GM19463 (cell line): ENCODE measurements around the gene IPO8.
"Not testable (repeated sequence)": the region's sequence is repeated elsewhere in the genome, so short reads cannot be mapped to it uniquely, and the experiment has no call there.

Experiments used
- ATAC-seq: cut with Tn5 transposase; IDR thresholded peaks from one replicate; pipeline ENCODE4 v1.9.1; 2021; ENCODE audit warnings: mild to moderate bottlenecking, moderate library complexity; ENCODE audit not compliant: unreplicated experiment

IPO8 gene

DNA sequence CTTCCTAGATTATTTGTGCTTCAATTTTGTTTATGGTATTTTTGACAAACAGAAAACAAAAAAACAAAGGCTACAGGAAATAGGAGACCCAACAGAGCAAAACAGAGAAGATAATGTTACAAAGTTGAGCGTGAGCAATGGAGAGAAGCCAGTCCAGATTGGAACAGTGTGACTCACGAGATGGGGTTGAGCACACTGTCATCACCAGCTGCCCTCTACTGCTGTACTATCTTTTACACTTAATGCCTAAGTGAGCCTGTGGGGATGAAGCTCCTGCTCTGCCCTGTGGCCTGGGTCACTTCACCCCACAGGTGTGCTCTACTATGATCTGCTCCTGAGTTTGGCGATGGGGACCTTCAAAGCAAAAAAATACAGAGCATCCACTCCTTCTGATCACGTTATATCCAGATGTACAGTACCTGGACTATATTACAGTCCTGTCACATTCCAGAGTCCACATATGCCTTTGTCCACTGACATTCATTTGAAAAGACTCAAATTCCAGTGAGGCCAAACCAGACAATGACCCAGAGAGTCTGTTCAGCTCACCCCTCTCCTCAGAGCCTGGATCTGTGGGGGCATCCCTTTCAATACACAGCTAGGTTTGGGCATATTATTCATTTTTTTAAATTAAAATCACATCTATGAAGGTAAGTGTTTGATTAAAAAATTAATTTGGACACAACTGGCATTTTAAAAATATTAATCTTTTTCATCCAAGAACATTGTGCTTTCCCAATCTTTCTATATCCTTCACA, 4.4 kb downstream of the IPO8 start:
- no peak for ATAC-seq

DNA sequence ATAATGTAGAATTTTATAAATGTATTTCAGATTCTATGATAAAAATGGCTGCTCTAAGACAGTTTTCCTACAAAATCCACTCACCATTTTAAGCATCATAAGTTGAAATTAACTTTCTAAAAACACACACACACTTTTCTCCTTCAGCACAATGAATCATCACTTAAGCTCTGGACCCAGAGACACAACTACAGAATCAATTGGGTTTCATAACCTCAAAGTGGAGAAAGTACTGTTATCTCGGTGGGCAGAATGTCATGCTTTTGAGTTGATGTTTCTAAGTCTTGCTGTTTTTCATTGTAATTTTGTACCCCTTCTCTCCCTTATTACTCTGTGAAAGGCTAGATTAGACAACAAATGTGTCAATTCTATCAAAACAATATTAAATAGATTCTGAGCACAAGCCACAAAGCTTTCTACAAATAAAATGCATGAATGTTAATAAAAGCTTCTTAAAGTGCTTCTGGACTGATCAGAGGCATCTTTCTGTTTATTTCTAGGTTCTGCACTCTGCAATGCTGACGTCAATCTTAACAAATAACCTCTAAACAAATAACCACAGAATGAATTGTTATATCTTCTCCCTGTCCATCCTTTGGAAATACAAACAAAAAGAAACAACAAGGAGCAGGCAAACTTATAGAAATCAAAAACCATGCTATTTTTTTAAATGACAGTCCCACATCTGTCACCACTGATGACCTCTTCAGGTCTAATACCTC, 8.2 kb downstream of the IPO8 start:
- ATAC-seq = no peak

DNA sequence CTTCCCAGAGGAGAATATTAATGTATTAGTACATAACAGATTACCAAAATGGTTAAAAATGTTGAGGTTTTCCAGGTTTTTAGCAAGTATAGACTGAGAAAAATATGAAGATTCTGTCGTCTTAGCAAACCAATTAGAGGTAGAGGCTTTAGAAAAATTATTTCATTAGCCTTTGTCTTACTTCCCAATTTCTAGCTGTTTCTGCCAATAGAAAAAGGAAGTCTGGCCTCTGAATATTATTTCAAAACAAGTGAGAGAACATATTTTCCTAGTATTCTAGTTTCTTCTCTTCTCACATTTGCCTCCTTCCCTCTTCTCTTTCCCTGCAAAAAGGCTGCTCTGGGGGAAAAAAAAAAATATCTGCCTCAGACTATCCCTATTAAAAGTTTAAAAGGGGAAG, 16.4 kb downstream of the IPO8 start:
- ATAC-seq = no peak

DNA sequence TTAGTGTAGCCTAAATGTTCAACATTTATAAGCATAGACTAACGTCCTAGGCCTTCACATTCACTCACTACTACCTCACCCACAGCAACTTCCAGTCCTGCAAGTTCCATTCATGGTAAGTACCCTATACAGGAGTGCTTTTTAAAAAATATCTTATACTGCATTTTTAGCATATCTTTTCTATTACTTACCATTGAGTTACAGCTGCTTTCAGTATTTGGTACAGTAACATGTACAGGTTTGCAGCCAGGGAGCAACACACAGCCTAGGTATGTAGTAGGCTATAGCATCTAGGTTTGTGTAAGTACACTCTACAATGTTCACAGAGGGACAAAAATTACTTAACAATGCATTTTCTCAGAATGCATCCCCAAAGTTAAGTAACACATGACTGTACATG, 17.4 kb downstream of the IPO8 start:
- ATAC-seq = no peak

DNA sequence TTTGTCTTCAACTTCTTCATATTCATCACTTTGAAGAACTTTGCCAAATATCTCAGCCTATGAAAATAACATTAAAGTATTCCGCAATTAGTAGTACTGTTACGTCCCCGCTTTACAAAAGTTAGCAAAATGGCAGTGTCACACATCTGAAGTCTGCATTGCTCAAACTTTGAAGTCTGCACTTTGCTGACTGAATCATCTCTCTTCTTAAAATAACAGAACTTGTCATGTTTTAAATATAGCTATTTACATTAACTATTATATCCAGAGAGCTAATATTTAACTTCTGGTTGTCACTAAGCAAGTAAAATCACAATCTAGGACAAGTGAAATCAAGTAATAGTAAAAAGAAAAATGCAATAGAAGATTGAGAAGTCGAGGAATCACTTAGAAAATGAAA, 34.5 kb downstream of the IPO8 start:
- no peak for ATAC-seq

DNA sequence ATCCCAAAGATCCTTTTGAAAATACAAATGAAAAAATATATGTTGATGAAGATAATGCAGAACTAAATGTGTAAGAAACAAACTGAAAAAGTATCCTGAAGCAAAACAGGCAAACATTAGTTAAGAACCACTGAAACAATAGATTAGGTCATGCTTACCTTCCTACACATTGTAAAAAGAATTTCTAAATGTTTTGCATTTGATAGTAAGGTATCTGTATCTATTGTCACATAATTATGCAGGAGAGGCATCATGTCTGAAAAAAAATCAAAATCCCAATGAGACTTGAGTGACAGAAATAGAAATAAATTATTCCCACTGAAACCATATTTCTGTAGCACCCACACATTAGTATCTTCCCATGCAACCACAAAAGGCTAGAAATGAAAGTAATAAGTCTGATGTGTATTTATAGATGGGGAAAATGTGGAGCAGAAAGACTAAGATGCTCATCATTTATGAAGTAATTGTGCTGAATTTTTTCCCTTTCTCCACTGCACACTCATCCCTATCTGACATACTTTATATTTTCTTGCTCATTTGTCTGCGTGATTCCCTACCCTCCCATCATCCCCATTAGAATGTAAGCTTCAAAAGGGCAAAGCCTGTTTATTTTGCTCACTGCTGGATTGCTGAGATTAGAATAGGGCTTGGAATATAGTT, 43.5 kb downstream of the IPO8 start:
- ATAC-seq = no peak

DNA sequence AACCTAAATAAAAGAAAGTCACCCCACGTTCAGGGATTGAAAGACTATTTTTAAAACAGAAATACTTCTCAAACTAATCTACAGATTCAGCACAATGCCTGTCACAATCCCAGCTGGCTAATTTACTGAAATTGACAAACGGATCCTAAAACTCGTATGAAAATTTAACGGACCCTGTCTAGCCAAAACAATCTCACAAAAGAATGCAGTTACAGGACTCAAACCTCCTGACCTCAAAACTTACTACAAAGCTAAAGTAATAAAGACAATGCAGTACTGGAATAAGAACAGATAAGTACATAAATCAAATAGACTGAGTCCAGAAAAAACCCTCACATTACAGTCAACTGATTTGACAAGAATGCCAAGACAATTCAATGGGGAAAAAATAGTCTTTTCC, 48.8 kb downstream of the IPO8 start:
- ATAC-seq = no peak

DNA sequence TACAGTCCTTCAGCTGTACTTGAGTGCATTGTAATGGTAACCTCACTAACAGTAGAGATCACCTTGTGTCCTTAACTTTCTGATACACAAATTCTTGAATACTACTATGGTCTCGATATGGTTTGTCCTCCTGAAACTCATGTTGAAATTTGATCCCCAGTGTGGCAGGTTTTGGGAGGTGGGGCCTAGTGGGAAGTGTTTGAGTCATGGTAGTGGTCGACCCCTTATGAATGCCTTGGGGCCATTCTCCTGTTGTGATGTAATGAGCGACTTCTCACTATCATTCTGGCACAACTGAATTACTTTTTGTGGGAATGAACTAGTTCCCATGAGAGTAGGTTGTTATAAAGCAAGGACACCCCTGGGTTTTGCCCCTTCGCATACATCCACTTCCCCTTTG, 52.3 kb downstream of the IPO8 start:
- ATAC-seq = no peak

DNA sequence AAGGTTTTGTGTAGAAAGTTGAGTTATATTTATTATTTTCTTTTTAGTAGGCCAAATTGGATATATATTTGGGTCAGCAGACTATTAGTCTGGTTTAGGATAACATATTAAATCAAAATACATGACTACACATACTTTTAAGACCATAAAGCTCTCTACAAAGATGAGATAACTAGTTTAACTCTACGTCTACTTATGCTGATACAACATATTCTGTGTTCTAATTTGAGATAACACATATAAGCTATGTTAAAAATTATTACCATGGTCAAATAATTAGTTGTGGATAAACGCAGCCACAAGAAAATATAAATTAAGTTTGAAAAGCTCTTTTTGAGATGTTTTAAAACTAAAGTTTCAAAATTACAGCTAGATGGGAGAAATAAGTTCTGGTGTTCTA, 55.3 kb downstream of the IPO8 start:
- ATAC-seq = no peak

DNA sequence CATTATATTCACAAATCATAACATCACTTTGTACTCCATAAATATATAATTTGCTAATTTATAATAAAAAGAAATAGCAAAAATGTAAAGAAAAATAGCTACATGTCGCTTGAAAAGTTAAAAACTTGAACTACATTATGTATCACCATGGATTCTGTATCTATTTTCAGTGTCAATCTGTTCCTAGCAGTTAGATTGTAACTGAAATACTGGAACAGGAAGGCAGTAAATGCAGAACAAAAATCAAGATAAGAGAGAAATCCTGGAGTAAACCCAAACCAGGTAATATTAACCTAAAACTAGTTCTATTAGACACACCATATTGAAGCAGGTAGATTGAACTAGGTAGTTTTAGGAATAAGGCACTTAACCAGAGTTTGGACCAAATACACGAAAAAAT, 60.3 kb downstream of the IPO8 start:
- ATAC-seq = no peak

DNA sequence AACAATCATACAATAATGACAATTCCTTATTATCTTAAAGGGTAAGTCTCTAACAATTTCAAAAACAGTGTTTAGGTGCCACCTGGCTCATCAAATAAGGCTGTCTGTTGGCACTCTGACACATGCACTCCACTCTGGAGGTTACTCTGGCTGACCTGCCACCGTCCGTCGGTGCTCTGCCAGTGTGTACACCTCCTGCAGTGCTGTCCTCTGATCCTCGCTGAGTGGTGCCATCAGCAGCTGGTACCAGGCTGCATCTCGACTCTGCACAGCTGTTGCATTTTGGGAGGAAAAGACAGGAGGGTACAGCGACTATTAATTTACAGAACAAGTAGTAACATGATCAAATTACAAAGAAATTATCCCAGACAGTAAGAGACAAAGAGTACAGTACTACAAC, 63.9 kb downstream of the IPO8 start:
- no peak for ATAC-seq

DNA sequence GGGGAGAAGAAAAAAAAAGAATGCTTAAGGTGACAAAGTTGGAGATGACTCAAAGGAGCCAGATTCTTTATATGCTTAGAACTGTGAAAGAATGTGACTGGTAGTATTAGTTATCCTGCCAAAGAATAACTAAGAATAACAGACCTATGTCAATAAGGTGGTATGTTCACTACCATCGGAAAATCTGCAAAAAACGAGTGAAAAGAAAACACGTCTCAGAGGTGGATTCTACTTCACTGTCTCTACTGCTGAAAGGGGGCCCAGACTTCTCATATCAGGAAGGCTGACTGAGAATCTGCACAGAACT, 64.7 kb downstream of the IPO8 start:
- ATAC-seq = no peak

DNA sequence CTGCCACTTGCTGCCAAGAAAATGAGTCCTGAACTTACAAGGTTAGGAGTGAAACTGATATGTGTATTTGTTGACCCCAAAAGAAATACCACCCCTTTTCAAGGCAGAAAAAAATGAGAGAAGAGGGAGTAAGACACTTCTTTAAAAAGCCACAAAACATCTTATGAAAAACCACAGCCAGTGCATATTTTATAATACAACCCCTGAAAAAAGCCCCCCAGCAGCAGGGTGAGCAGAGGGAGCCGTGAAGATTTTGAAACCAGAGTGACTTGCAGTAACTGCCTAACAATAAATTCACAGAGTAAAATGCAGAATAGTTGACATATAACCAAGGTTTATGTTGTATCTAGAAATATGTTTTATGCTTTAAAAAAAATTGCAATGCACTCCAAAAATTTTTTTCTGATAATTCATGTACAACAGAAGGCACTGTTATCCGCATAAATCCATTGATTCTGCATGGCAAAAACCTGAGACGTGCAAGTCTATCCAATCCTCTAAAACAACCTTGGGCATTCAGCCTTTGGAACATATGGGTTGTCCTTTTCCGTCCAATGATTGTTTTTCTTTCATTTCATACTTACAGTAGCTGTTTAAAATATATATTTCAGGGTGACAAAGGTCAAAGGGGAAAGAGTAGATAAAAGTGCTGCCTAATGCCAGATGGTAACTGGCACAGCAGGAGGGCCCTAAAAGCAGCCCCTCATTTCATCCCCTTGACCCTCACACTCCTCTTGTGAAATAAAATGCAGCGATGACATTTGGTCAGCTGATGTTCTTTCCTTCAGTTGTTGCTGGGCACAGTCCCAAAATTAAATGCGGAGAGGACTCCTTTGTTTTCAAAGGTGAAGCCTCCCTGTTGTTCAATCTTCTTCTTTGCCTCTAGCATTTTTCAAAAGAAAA, 65.3 kb downstream of the IPO8 start:
- no peak for ATAC-seq

DNA sequence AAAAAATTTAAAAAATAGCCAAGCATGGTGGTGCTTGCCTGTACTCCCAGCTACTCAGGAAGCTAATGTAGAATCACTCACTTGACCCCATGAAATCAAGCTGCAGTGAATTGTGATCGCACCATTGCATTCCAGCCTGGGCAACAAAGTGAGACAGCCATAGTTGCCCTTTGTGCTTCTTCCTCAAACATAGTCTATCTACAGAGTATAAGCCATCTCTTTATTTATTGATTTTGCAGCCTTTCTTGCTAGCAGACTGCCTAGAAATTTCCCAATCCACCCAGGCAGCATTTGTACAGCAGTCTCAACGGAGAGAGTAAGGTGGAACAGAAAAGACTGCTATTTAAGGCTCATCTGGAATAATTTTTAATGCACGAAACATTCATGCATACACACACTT, 68.8 kb downstream of the IPO8 start:
- ATAC-seq = no peak

DNA sequence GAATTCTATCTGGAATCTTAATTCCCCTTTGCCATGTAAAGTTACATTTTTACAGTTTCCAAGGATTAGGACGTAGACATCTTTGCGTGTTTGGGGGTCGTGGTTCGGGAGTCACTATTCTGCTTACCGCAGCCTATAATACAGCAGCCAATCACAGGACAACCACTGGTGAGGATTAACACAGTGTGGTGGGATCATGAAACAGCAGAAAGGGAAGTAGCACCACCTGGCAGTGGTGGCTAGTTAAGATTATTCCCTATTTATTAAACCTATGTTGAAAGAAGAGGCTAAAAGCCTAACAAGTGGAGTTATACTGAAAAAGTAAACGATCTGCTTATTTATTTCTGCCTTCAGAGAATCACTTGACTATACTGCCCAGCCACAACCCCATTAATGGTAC, 71.7 kb downstream of the IPO8 start:
- no peak for ATAC-seq

DNA sequence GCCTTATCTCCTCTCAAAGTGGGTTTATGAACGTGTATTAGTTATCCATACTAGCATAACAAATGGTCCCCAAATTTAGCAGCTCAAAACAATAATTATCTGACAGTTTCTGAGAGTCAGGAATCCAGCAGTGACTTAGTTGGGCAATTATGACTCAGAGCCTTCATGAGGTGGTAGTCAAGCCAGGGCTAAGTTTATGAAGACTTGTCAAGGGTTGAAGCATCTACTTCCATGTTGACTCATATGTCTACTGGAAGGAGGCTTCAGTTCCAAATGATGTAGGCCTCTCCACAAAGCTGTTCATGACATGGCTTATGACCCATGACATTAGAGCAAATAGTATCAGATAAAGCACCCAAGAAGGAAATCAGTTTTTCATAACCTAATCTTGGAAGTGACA, 73.2 kb downstream of the IPO8 start:
- ATAC-seq = peak; percentile 72

DNA sequence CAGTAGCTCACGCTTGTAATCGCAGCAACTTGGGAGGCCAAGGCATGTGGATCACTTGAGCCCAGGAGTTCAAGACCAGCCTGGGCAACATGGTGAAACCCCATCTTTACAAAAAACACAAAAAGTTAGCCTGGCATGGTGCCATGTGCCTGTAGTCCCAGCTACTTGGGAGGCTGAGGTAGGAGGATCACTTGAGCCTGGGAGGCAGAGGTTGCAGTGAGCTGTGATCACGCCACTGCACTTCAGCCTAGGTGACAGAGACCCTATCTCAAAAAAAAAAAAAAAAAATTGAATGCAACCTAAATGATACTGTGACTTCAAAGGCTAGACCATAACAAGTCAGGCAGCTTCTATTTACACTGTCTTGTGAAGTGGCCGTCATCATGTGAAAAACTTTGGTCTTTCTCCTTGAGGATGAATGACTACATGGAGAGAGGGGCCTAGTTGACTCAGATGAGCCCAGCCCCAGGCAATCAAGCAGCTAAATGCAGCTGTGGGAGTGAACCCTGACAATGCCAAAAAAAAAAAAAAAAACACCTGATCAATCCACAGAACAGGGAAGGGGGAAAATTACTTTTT, 73.9 kb downstream of the IPO8 start:
- ATAC-seq = not testable (repeated sequence)

DNA sequence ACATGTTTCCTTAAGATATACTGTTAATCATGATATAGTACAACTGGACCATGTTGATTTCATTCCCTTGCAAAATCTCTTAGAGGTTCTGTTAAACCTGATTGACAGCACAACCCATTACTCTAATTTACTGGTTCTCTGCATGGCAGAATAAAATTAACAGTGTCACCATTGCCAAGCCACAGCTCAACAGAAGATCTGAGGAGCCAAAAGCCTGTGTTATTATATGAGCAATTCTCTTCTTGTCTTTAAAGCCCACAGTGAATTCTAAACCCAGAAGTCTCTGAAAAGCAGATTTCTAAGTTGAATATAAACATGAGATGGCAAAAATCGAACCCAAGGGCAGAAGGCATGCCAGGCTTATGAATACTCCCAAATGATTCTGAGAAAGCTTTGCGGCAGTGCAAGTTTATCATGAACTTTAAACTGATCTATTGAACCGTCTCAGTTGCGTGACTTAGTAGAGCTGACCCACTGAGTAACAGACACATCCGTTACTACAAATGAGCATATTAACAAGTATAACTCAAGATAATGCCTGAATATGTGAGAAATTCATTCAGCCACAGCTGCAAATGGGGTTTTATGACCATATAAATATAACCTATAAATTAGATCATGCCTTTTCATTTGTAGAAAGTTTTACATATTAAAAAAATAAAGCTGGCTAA, 78.2 kb downstream of the IPO8 start:
- ATAC-seq = no peak

DNA sequence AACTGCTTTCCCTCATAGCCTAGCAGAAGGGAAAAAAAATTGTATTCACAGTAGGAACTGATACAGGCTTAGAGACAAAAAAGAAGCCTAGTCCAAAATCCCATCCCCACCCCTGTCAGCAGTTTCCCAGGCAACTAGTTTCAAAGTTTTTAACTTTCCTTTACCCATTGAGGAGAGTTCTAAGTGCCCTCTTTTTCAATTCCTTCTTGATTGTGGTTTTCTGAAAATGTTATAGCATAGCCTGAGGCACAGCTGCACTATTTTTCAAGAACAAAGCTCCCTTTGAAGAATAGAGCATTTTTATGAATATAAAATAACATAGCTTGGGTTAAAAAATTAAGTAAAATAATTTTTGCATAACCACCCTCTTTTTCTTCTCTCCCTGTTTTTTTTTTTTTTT, 81.6 kb downstream of the IPO8 start:
- no peak for ATAC-seq

DNA sequence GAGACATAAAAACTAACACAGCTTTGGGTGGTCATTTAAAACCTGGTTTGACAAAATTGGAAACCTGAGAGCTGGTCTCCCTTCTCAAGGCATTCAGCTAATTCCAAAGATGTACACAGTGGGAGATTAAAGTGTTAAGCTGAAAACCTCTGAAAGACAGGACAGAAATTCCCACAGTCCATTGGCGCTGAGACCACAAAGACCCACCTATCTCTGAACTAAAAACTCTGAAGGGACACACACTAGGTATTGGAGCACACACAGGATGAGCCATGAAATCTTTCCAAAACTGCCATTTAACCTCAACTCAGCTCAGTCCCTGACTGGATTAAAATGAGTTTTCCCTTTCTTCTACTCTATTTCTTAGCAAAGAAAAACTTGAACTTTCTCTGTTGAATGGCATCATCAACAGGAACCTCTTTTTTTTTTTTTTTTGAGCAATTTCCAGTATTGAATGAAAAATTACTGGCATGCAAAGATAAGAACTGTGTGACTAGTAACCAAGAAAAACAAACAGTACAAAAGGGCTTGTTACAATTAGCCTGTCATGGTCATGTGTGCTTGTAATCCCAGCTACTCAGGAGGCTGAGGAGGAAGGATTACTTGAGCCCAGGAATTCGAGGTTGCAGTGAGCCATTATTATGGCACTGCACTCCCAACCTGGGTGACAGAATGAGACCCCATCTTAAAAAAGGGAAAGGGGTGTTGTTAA, 82.4 kb downstream of the IPO8 start:
- no peak for ATAC-seq
